GM19455 (cell line): ENCODE measurements around the gene IGHMBP2.

Experiments
- ATAC-seq: cut with Tn5 transposase; IDR thresholded peaks from one replicate; pipeline ENCODE4 v1.9.1; 2021; ENCODE audit not compliant: unreplicated experiment

IGHMBP2 gene

DNA sequence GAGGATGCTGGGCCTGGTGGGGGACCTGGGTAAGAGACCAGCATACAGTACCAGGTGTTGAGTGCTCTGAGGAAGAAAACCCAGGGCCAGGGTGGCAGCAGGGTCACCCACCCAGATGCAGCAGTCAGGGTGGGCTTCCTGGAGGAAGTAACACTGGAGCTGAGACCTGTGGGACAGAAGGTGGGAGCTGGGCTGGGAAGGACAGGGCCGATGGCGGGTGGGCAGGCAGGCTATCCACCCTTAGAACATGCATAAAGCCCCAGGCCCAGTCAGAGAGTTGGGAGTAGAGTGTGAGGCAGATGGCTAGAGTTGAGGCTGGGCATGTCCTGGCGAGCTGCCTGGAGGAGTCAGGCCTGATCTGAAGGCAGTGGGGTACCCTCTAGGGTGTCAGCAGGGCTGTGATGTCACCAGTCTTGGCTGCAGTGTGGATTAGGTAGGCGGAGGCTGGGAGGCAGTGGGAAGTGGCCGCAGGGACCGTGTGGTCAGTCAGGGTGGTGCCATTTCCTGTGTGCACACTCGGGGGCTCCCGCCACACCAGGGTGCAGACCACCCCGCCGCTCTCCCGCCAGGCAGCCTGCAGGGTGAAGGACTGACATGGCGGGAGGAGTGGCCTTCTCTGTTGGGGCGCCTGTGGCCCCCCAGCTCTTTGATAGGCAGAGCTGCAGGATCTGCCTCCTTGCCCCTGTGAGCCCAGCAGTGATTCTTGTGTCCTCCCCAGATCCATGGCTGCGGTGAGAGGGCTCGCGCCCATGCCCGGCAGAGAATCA lies 35.3 kb downstream of the IGHMBP2 start:
- ATAC-seq = no peak

DNA sequence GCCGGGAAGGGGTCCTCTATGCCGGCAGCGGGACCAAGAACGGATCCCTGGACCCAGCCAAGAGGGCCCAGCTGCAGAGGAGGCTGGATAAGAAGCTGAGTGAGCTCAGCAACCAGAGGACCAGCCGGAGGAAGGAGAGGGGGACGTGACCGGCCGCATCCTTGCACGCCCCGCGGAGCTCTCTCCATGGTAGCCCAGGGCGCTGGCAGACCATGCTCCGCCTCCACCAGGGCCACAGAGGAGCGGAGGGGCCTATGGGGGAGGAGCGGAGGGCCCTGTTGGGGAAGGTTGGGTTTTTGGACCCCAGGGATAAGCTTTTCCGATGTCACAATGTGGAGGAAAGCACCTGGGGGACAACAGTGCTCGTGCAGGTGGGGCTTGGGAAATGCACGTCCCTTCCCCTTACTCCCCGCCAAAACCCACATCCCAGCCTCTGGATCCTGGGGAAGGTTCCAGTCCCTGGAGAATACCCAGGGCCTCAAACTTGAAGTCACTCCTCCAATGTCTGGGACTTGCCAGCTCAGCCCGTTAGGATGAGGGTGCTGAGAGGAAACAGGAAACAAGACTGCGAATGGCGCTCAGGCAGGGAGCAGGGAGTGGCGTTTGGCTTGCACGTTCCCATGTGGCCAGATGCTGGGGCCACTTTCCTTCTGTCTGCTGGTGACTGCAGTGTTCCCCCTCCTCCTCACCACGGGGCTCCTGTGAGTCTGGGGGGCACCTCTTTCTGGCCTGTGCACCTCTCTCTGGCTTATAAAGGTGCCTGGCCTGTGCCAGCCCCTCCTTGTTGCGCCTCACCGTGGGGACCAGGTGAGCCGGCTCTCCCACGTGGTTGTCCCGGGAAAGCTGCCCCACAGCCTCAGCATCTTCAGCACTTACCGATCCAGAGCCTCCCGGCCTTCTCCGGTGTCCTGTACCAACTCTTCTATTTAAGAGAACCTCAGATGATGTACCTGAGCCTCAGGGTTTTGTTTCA lies 36.2 kb downstream of the IGHMBP2 start:
- ATAC-seq = no peak

DNA sequence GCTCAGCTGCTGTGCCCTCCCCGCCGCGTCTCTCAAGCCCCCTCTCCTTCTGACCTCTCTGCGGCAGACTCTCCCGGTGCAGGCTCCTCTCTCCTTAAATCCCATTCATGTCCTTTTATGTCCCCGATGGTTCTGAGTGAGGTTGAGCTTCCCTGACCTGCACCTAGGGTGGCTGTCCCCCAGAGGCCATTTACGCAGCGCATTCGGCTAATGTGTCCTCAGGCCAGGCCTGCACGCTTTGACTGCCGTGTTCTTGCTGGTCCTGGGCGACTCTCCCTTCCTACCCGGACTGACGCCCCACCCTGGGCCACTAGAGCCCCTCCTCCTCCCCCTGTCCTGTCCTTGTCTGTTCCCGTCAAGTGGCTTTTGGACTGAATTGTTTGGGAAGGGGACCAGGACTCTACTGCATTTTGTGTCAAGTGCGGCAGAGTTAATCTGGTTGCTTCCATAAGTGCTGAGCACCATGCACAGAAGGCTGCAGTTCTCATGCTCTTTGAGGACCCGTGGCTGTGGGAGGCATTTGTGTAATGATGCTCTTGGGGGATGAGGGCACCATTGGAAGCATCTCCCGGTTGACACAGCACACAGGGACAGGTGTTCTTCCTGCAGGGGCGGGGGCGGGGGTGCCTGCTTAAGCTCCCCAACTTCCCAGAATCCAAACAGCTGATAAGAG lies 37.1 kb downstream of the IGHMBP2 start:
- no peak for ATAC-seq

DNA sequence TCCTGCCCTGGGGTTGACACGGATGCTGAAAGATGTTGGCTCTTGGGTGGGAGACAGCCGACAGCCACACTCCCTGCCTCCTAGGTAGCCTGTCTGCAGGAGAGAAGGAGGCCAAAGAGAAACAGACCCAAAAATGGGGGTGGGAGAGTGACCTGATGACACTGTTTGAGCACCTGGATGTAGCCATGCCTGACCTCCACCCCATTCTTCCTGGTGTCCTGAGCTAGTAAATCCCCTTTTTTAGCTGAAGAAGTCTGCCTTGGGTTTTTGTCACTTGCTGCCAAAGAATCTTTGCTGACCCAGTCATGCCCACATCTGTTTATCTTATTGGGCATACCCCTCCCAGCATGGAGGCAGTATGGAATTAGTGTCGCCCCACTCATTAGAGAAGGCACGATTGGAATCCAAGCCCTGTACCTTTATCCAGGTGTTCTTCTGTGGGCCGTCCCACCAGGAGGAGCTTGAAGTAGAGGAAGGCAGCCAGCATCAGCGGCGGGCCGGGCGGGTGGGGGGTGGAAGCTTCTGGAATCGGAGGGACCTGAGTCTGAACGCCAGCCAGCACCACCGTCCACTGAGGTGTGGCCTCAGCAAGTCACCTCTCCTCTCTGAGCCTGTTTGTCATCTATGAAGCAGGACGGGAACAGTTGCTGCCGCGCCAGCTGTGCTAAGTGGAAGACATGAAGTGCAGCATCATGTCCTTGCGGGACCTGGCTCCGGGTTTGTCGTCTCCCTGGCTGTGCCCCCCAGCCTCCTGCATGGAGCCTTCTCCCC lies 37.8 kb downstream of the IGHMBP2 start:
- no peak for ATAC-seq

DNA sequence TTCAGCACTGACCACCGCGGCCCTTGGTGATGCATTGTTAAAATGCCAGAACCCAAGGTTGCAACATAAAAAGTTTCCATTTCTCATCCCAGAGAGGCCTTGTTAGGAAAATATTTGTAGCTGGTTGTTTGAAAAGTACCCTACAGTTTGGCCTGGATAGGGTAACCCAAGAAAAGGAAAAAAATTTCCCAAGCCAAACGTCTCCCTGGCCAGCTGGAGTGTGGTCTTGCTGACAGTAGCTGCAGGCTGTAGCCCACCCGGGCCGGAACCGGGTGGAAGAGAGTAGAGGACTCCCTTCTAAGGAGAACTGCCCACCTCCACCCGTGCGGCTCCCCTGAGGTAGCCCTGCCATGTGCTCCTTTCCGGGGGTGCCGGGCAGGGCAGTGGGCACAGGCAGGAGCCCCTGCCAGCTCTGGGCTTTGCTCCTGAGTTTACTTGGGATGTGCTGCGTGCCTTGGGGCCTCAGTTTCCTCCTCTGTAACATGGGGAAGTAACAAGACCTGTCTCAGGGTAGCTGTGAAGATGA lies 38.5 kb downstream of the IGHMBP2 start:
- ATAC-seq = no peak

DNA sequence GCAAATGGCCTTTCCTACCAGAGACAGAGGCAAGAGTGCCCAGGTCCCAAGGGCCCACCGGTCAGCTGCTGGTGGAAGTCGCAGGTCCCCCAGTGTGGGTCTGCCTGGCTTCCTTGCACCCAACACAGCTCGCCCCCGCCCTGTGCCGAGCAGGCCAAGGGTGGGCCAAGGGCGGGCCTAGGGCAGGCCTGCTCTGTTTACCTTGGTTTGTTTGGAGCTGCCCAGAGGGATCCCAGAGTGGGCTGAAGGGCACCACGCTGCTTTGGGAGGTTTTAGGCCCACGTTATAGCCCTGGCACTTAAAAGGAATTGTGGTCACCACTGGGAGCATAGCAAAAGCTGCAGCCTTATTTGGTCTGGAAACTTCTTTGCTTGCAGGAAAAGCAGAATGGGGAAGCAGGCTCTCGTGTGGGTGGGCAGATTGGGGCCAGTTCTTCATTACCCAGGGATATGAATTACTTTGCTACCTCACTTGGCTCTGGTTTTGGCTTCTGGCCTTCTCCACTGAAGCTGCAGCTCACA lies 39.1 kb downstream of the IGHMBP2 start:
- no peak for ATAC-seq

DNA sequence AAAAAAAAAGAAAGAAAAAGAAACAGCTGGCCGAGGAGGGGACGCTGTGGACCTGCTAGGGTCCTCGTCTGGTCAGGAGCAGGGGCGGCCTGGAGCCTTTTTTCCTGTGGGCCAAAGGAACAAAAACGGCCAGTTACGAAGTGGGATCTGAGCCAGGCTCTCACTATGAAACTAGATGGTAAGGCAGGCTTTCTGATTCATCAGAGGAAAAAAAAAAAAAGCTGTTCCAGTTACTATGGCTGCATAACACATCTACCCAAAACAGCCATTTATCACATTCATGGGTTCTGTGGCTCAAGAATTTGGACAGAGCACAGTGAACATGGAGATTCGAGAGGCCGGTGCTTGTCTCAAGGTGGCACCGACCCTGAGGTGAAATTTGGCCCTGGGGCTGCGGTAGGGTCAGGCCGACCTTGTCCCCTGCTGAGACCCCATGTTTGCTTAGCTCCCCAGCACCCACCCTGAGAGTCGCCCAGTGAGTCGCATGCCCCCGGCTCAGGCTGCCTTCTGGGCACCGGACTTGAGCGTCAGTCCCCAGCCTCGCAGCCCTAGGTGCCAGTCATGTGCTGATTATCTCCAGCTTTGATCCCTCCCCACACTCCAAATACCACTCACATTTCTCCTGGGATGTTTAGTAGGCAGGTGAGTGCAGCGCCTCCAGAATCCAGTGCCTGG lies 42.9 kb downstream of the IGHMBP2 start:
- ATAC-seq = no peak

DNA sequence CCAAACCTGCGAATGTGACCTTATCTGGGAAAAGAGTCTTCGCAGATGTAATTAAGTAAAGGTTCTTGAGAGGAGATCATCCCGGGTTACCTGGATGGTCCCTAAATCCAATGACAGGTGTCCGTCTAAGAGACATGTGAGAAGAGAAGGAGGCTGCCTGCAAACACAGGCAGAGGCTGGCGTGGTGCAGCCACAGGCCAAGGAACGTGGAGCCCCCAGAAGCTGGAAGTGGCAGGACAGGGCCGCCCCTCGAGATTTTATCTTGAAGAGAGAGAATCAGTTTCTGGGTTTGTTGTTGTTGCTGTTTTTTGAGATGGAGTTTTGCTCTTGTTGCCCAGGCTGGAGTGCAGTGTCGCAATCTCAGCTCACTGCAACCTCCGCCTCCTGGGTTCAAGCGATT lies 43.5 kb downstream of the IGHMBP2 start:
- no peak for ATAC-seq

DNA sequence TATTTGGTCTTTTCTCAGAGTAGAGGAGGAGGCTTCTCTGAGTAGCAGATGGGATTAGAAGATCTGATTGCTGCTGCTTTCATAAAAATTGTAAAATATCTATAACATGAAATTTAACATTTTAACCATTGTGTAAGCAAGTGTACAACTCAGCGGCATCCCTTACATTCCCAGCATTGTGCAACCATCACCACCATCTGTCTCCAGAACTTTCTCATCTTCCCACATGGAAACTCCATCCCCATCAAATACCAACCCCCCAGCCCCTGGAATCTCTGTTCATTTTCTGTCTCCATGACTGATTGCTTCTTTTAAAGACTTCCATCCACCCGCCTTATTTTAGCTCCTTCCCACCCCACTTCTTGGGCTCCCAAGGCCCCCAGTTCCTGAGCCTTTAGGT lies 44.8 kb downstream of the IGHMBP2 start:
- ATAC-seq = no peak

DNA sequence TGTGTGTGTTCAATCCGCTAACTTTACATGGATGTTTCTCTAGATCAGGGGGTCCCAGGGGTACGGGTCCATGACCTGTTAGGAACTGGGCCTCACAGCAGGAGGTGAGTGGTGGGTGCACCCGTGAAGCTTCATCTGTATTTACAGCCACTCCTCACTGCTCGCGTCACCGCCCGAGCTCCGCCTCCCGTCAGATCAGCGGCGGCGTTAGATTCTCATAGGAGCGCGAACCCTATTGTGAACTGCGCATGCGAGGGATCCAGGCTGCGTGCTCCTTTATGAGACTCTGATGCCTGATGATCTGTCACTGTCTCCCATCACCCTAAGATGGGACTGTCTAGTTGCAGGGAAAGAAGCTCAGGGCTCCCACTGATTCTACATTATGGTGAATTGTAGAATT lies 45.2 kb downstream of the IGHMBP2 start:
- ATAC-seq = no peak

DNA sequence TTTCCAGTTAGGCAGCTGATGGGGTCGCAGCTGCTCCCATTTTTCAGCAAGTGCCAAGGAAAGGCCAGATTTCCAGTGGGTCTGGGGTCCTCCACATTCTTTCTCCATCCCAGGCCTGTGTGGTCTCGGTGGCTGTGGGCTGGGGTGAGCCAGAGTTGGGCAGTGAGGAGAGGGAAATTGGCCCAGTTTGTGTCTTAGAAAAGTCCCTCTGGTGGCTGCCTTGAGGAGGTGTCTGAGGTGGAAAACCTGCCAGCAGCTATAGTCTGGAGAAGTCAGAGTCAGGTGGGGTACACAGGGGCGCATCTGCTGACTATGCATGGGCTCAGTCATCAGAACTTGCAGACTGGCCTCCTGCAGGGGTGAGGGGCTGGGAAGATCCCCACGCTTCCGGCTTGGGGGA lies 46.6 kb downstream of the IGHMBP2 start:
- ATAC-seq = no peak

DNA sequence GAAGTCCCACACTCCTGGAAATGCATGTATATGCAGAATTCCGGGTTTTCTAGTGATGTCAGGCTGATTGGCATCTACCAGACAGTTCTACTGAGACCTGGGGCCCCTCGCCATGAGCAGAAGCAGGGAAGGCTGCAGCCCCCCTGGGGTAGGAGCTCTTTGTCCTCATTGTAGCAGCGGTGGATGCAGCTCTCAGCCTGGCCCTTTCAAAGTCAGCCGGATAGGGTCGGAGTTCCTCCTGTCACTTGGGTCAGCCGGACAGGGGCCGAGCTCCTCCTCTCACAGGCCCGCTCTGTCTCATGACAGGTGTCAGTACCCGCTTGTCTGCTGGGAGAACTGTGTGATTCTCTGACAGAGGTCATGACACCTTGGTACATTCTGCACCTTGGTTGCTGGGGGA lies 47.1 kb downstream of the IGHMBP2 start:
- no peak for ATAC-seq

DNA sequence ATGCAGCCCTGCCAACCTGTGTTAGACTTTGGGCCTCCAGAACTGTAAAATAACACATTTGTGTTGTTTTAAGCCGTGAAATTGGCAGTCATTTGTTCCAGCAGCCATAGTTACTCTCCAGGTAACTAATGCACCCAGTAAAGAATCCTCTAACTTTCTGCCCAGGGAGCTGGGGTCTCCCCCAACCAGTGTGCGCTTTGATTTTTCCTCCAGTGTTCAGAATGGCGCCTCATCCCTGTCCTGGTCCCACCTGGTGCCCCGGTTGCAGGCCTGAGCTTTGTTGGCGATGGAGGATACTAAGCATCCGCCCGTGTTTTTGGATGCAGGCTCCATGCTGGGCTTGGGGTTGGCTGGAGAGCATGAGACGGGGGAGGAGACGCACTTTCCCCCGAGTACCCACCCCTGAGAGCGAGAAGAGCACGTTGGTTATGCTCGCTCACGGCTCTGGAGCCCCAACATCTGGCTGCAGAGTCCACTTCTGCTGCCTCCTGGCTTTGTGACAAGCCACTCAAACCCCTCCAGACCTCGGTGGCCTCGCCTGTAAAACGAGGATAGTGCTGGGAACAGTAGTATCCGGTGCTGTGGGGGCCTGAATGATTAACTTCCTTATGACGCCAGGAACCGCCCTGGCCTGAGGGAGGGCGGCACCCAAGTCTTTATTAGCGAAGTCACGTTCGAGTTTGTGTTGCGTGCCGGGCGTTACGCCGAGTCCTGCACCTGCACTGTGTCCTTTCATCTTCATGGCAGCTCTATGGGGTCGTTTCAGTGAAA lies 51.3 kb downstream of the IGHMBP2 start:
- no peak for ATAC-seq

DNA sequence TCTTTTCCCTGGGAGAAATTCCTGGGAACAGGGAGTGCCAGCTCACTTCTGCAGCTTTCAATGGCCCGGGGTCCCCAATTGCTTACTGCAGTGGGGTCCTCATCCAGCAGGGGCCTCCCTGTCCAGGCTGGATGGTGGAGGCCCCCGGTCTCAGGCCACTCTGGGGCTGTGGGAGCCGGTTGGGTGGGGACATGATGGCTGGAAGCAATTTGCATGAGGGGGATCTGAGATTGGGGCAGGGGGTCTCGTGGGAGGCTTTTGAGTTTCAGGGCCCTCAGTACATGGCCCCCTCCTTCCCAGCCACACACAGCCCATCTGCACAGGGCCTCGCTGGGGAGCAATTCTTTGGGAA lies 51.9 kb downstream of the IGHMBP2 start:
- no peak for ATAC-seq

DNA sequence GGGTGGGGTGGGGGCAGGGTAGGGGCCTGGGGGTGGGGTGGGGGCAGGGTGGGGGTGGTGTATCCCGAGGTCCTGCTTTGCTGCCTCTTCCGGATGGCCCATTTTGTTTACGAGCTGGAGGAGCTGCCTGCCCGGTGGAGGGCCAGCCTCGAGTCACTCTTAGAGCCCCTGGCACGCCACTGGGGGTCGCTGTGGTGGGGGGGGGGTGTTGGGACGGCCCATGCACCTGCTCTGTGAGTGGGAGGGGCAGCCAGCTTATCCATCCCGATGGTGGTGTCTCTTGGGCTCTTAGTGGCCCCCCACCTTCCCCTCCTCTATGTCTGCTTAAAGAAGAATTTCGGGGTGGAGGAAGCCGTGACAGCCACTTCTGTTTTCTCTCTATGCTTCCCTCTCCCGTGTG lies 52.5 kb downstream of the IGHMBP2 start:
- no peak for ATAC-seq

DNA sequence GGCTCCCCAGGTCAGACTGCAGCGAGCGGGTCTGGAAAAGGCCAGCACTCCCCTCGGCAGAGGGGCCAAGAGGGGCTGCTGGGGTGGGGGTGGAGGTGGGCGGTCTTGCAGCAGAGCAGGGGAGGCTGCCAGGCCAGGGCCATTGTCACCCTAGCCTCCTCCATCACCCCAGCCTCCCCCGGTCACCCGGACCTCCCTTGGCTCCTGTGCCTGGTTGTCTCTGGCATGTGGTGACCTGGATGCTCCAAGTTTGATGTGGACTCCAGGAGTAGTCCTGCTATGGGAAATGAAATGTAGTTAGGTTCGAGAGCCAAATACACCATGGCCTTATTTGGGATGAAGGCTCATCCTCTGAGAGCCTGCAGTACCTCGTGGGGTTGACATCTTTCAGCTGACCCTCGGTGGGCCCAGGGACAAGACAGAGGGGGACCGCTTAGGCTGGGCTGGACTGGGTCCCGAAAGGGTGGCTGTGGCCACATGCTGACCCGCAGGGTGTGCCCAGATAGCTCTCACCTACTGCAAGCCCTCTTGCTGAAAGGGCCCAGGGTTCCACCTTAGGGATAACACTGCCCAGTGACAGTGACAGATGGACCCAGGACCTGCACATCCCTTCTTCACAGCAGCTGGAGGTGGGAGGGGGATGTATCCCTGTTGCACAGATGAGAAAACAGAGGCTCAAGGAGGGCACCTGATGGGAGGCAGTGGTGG lies 53.0 kb downstream of the IGHMBP2 start:
- no peak for ATAC-seq

DNA sequence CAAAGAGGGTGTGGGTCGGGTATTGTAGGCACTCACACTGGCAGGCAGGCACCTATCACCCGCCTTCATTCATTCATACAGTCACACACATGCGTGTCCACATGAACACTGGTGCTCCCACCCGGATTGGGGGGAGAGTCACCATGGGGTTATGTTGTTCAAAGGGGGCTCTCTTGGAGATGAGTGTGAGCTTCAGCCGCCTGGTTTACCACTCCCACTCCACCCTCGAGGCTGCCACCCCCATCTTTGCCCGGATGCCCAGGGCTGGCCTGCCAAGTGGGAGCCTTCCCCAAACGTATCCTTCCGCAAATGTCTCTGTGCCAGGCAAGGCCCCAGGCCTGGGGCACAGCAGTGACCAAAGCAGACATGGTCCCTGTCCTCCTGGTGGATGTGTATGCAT lies 54.5 kb downstream of the IGHMBP2 start:
- no peak for ATAC-seq

DNA sequence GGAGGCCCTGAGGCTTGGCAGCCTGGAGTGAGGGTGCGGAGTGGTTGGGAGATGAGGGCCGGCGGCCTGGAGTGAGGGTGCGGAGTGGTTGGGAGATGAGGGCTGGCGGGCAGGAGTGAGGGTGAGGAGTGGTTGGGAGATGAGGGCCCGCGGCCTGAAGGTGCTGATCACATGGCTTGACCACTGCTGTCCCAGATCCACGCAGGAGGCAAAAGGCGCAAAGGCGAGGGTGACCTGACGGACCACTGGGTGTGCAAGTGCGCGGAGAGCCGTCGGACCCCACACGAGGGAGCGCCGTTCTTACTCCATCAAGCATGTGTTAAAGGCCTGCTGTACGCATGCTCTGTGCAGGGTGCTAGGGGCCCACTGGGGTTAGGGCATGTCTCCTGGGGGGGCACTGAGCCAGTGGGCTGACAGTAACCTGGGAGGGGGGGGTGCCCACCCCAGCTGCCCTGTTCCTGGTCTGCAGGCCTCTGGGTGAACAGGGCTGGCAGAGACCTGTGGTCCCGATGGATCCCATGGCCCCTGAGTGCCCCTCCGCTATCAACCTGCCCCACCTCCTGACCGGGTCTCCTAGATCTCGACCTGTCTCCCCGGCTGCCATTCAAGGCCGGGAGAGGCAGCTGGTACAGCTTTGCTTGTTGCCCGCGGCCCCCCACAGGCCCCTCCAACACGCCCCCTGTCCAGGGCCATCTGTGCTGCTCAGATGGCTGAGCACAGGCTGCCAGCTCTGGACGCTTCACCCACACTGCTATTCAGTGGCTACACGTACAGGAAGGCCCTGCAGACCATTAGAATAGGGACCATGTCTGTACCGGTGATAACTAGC lies 56.0 kb downstream of the IGHMBP2 start:
- ATAC-seq = no peak
